ENCODE results near the gene SRRM4.
"Not testable (repeated sequence)": the region's sequence is repeated elsewhere in the genome, so short reads cannot be mapped to it uniquely, and the experiment has no call there.

SRRM4 gene

DNA sequence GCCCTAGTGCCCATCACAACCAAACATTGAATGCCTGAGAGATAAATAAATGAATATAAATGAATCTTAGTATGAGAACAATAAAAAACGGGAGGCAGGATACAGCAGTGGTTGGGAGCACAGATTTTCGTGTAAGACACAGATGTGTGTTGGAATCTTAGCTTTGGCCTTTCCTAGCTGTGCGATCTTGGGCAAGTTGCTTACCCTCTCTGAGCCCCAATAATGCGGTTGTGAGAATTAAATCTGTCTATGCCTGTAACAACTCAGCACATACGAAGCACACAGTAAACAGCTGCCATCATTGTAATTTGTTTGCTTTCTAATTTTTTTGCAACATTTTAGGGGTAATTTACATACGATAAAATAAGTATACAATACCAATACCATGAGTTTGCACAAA lies 89.8 kb downstream of the SRRM4 start:
- DNase-seq: no peak

DNA sequence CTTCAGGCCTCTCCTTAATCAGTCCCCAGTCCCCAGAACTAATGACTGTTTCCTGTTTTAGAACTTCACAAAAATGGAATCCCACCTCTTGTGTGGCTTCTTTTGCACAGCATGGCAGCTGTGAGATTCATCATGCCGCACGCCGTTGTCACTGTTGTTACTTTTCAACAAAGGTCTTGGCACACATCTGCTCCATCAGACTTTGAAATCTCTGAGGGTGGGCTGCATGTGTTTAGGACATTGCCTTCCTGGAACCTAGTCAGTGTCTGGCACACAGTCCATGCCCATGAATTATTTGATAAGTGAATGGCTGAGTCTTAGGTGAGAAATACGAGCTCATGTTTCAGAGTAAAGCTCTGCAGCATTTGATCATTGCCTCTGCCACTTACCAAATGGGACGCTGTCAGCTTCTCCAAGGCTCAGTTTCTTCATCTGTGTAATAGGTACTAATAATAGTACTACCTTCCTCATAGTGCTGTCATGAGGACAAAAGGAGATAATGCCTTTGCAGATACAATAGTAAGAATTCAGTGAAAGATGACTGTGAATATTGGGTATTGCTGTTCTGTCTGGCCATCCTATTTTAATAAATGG lies 90.4 kb downstream of the SRRM4 start:
- DNase-seq: no peak

DNA sequence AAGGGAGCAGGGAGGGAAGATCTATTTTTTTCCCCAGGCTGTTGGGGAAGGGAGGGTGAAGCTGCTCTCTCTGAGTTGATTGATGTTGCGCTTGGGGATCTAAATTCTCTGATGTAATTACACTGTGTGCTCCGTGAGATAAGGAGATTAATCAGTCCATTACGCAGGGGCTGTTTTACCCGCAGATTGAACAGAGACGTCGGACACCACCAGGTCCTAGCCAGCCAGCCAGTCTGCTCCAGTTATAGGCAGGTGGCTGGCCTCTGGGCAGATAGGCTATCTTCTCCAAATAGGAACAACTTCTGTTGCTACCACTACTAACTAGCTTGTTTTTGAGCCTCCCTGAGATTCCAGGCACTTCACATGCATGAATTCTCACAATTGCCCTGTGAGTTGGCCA lies 91.1 kb downstream of the SRRM4 start:
- DNase-seq: no peak

DNA sequence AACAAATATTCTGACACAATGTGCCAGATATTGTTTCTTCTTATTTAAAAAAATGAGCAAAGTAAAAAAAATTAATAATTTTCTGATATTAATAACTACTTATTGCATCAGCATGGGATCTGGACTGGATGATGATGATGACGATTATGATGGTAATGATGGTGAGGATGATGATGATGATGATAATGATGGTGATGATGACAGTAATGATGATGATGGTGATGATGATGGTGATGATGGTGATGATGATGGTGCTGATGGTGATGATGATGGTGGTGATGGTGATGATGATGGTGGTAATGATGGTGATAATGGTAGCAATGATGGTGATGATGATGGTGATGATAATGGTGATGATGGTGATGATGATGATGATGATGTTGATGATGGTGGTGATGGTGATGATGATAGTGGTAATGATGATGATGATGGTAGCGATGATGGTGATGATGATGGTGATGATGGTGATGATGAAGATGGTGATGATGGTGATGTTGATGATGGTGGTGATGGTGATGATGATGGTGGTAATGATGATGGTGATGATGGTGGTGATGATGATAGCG lies 94.0 kb downstream of the SRRM4 start:
- no peak for DNase-seq

DNA sequence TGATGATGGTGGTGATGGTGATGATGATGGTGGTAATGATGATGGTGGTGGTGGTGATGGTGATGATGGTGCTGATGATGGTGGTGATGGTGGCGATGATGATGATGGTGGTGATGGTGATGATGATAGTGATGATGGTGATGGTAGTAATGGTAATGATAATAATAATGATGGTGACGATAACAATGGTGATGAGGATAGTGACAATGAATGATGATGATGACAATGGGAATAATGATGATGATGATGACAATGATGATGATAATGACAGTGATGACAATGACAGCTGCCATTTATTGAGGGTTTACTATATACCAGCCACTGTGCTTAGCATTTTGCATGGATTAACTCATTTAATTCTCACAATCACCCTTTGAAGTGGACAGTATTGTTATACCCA lies 94.6 kb downstream of the SRRM4 start:
- no peak for DNase-seq

DNA sequence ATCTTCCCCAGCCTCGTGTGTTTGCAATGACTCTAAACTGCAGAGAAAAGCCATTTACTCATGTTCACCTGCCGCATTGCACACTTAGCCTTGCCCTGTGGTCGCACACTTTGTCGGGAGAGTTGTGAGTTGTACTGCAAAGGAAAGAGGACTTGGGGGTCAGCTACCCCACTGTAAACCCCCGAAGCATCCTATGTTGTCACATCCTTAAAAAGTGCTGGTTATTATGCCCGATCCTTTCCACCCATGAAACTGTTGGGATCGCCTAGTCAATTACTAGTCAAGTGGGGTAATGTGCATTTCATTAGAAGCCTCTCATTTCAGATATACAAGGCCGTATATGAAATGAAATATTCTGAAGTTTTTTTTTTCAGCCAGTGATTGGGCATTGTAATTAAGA lies 98.2 kb downstream of the SRRM4 start:
- no peak for DNase-seq

DNA sequence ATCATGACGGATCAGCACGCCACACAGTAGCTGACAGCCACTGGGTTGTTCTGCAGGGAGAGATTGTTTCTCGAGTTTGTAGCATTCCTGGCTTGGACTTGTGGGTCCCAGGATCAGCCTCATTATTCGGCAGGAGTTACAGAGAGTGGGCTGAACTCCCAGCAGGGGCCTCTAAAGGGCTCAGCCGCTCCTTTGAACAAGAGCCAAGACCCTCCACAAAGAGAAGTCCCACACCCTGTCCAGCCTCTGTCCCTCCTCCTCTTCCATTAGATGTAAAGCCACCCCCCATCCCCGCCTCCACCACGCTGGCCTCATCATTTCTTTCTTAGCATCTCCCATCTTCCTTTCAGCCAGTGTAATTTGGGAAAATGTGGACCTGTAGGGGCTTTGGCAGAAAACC lies 100.7 kb downstream of the SRRM4 start:
- DNase-seq: no peak

DNA sequence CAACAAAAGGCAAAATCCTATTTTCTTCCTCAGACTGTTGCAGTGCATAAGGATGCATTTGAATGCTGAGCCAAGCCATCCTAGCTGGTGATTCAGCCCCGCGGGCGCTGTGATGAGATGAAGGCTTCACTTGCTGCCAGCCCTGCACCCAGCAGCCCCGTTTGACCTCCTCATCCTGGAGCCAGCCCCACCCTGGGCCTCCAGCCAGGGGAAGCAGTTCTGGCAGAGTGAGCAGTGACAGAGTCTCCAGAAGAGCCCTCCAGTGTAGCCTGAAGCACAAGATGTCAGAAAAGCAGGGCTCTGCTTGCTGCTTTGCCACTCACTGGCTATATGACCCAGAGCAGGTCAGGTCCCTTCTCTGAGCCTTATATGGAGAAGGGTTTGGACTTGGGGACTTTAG lies 101.2 kb downstream of the SRRM4 start:
- no peak for DNase-seq

DNA sequence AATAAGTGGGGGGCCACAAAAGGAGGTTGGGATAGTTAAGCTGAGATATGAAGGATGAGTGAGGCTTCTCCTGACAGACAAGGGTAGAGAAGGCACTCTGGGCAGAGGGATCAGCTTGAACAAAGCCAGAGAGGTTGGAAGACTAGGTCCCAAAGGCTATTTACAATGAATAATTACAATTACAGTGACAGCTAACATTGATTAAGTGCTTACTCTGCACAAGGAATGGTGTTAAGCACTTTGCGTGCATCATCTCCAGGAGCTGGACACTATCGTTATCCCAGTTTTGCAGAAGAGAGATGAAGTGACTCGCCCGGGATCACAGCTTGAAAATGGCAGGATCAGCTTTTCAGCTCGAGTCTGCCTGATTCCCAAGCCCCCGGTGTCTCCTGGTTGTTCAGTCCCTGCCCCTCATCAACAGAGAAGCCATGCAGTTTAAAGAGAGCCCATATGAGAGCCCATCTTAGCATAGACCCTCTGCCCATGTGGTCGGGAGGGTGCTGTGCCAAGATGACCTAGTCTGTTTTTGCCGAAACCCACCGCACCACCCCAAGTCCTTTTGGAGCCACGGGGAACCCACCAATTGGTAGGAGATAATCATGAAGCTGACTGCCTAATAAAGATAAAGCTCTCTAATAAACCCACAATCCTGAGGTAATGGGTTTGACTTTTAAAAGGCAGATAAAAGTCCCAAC lies 107.5 kb downstream of the SRRM4 start:
- no peak for DNase-seq

DNA sequence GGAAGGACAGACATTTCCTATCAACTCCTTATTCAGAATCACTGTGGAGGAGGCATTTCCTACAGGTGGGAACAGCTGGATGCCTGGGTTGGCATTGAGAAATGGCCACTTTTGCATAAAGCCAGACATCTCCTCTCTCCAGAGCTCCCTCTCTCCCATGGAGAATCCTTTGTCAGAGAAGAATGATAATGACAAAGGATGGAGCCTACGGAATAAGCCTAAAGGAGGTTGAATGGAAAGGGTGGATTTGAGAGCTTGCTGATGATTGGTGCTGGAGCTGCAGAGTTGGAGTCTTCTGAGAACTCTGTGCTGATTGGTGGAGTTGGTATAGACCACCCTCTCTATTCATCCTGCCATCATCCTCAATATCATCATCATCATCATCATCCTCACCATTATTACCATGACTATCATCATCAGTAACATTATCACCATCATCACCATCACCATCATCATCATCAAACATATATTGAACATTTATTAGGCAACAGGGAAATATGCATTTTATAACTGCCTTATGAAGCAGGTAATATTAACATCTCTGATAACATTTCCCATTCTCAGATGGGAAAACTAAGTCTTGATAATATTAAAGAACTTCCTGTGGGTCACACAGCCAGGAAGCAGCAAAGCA lies 108.2 kb downstream of the SRRM4 start:
- DNase-seq: no peak

DNA sequence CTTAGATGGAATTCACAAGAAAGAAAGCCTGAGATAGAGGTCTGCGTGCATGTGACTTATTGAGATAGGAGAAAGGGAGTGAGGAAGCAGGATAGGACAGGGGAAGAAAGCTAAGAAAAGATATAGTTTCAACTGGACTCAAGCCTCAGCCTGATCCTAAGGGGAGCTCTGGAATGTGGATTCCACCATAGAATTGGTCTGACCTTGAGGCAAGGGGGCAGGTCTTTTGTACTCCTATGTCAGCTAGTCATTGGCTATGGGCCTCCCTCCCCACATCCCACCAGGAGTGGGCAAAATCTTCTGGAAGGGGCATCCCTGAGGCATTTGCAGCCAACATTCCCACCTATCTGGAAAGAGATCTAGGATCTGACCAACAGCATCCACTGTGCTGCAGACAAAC lies 108.9 kb downstream of the SRRM4 start:
- DNase-seq: no peak

DNA sequence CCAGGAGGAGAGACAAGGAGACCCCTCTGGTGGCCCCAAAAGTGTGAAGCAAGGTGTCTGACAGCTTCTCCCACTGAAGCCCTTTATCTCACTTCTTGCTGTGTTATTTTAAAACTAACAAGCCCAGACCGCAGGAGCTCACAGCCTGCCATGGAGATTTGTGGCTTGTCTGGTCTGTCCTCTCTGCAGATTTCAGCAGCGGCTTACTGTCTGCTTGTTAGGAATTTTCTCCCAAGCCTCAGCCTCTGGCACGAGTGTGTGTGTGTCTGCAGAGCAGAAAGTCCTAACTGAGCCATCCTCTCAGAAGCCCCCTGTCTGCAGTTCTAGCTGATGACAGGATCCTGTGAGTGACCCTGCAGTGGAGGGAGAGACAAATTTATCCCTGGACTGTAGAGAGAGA lies 109.5 kb downstream of the SRRM4 start:
- DNase-seq: no peak

DNA sequence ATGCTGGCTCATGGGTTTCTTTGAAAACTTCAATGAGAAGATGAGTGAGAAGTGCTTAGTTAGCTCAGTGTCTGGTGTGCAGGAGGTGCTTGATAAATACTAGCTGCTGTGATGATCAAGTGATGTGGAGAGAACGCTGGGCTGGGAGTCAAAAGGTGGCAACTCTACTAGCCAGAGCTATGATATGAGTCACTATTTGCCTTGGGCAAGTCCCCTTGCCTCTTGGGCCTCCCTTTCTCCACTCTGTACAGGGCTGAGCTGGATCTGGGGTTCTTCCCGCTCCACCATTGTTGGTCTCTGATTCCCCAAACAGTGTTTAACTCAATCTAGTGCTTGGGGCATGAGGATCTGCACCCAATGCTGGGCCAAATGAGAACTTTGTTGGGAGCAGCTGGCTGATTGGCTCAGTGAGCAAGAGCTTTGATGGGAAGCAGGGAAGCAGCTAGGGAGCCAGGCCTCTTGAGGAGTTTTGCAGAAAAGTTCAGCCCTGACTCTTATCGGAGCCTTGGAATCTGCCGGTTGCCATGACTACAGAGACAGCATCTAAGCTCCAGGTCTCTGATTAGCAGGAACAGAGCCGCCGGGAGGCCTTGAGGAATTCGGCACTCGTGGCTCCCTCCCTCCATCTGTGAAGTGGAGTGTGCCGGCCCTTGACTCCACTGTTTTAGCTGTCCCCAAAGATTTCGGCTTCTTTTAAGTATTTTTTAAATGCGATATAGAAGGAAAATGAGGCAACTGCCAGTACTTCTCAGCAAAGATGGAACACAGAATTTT lies 115.3 kb downstream of the SRRM4 start:
- no peak for DNase-seq

DNA sequence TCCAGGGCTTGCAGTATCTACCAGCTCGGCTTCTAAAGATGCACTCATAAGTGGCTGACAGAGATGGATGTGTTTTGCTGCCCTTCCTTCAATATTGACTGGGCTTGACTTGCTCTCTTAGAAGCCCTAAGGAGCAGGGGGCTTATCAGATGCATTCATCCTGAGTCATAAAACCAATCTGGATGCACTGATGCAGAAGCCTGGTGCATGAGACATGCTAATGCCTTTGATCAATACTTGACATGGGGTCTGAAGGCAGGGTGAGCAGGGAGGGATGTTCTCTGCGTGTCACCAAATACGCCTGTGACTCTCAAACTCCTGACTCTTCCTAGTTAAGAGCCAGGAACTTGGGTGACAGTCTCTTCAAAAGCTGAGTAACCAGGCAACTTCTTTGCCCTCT lies 119.6 kb downstream of the SRRM4 start:
- DNase-seq: no peak

DNA sequence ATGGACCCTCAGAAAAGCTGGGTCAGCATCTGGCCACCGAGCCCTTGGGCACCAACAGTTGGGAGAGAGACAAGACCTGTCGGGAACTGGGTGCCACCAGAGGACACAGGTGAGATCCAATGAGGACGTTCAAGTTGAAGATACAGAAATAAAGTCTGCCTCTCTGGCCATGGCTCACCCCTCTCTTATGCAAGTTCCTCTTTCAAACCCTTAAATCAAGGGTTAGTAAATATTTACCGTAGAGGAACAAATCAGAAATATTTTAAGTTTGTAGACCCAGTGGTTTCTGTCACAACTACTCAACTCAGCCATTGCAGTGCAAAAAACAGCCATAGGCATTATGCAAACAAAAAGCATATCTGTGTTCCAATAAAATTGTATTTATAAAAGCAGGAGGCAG lies 120.9 kb downstream of the SRRM4 start:
- no peak for DNase-seq

DNA sequence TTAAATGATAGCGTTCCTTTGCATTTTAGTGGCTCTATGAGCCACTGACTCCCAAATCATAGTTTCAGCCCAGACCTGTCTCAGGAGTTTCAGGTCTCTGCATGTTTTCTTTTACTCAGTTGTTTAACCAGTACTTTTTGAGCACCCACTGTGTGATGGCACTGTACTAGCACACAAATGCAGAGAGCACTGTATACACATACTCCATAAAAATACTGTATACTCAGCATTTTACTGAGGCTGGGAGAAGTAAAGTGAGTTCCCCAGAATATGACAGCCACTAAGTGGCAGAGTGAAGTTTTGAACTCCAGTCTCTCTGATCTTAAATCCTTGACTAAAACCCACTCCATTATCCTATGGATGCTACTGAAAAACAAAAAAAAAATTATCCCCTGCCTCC lies 121.4 kb downstream of the SRRM4 start:
- DNase-seq: no peak

DNA sequence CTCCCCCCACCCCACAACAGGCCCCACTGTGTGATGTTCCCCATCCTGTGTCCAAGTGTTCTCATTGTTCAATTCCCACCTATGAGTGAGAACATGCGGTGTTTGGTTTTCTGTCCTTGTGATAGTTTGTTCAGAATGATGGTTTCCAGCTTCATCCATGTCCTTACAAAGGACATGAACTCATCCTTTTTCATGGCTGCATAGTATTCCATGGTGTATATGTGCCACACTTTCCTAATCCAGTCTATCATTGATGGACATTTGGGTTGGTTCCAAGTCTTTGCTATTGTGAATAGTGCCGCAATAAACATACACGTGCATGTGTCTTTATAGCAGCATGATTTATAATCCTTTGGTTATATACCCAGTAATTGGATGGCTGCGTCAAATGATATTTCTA lies 123.6 kb downstream of the SRRM4 start:
- DNase-seq: not testable (repeated sequence)

DNA sequence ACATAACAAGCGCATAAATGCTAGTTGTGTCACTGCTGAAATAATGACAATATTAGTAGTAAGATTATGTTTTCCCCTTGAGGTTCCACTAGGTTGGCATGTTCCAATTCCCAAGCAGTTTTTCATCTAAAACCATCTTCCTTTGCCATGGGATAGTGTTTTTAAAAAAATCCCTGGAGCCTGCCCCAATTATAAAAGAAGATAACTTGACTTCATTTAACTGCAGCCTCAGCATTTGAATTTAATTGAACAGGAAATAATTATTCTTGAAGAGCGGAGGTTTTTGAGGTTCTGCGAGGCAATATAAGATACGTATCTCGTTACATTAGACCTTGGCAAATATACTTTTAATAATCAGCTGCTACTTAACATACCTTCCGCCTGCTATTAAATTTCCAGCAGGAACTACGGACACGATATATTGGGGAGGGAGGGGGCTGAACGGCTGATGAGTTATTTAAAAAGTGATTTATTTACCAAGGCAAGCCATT lies 132.2 kb downstream of the SRRM4 start:
- no peak for DNase-seq

DNA sequence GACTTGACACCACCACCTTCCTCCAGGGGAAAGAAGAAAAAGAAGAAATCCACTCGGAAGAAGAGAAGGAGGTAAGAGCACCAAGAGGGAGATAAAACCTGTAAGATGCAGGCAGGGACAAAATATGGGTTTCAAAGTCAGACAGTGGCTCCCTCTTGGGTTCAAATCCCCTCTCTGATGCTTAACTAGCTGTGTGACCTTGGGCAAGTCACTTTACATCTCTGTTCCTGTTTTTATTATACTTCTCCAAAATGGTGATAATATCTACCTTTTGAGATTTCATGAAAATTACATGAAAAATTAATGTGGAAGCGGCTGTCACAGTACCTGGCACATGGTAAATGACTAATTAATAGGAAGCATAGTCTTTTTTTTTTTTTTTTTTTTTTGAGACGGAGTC lies 133.0 kb downstream of the SRRM4 start:
- no peak for DNase-seq

DNA sequence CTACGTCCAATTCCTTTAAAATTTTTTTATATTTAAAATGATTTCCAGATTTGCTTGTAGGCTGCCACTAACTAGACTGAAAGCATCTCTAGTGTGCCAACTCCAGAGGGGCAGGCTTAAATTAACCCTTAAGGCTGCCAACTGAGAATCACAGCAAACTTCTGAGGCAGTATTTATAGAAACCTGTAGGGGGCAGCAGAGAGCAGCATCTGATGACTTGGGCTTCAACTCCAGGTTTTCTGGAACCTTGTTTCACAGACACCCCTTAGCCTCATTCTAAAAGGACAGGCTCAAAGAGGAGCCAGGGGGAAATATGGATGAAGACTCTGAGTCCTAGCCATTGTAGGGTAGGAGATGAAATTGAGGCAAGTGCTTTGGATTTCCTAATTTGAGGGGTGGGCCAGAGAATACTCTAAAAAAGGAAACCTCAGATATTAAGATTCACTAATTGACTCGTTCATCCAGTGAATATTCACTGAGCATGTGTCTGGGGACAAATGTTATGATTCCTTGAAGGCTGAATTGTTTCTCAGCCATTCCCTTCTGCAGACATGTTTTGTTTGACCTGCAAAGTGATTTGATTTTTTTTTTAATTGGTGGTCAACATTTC lies 134.1 kb downstream of the SRRM4 start:
- no peak for DNase-seq

DNA sequence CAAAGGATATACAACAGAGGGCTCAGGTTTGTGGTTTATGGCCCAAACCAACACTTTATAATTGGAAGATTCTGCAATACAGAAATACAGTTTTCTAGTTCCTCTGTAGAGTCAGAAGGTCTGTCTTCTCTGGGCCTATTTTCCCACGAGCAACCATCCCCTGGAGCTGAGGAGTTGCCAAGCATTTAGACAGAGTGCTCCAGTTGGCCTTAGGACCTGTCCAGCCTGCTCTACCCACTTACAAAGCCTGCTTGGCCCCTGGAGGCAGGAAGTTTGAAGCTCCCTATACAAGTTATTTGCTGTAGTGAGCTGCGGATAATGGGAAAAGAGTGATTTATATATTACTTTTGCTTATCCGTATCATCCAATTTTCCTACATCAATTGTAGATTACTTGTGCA lies 136.6 kb downstream of the SRRM4 start:
- DNase-seq: no peak

DNA sequence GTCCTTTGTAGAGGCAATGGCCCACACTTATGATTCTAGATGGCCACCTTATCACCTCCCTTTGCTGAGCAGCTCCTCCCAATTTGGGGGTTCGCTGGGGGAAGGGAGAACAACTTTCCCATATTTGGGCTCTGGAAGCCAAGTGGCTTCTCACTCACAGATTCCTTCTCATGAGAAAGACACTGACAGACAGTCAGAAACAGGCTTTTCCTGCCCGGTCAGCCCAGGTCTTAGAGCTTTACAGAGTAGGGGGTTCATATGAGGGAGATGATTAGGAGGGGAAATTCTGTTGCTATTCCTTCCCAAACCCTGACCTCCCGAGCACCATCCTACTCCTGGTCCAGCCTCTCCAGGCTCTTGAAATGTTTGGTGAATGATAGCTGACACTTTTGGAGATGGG lies 137.3 kb downstream of the SRRM4 start:
- no peak for DNase-seq

DNA sequence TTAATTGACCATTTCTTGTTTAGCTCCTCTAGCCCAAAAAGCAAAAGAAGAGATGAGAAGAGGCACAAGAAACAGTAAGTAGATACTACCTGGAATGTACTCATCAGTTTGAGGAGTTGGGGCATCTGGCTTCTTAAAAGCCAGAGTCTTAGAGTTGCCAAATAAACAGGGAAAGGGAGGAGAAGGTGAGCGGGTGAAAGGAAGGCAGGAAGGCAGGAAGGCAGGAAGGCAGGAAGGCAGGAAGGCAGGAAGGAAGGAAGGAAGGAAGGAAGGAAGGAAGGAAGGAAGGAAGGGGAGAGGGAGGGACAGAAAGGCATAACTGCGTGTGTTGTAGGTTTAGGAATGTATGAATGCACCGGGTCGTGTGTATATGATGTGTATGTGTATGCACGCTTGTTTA lies 140.7 kb downstream of the SRRM4 start:
- DNase-seq: no peak

Data from stimulated activated CD4-positive, alpha-beta T cell treated with anti-CD3 and anti-CD28 coated beads, Interleukin-1b, Interleukin-23, amount 100 ng/mL, for 48 hours (primary cell).